HG02885 (cell line): ENCODE results near the gene MBNL1.

Source experiments
- ATAC-seq: cut with Tn5 transposase; IDR thresholded peaks from one replicate; pipeline ENCODE4 v1.9.1; 2021; ENCODE audit warnings: mild to moderate bottlenecking; ENCODE audit not compliant: unreplicated experiment, poor library complexity

The MBNL1 gene

DNA sequence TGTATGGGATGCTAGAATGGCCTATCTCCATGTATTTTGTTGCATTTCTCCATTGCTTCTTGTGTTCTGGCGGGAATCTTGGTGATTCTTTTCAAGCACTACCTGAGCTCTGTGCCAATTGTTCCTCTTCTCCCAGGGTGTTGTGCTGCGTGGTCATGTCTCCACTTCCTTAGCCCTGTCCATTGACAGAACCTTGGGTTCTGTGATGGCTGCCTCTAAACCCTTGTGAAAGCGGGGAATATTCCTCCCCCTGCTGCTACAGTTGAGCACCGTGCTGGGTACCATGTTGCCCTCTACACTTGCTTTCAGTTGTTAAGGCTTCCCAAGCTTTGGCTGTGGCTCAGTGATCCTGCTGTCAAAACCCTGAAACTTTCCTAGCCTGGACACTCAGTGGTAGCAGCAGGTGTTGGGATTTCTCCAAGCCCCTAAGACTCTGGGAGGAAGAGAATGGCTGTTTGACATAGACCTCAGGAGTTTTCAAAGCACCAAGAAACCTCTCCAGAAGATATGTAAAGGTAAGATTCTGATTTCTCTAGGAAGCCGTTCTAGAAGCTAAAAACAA lies 69.5 kb downstream of the MBNL1 start:
- ATAC-seq: no peak

DNA sequence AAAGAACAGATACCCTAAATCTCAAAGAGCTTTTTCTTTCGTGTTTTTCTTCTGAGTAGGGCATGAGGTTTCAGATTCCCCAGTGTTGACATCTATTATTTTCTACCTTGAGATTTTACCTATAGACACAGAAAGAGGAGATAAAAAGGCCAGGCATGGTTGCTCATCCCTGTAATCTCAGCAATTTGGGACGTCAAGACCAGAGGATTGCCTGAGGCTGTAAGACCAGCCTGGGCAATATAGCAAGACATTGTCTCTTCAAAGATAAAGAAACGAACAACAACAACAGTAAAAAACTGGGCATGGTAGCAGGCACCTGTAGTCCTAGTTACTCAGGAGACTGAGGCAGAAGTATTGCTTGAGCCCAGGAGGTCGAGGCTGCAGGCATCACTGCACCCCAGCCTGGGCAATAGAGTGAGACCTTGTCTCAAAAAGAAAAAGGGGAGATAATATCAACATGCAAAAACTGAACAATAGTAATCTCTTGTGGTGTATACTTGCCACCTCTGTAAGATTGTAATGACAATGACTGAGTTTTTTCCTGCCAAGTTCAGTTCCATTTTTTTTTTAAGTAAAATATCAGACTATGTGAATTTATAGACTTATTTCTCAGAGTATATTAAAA lies 71.3 kb downstream of the MBNL1 start:
- no peak for ATAC-seq

DNA sequence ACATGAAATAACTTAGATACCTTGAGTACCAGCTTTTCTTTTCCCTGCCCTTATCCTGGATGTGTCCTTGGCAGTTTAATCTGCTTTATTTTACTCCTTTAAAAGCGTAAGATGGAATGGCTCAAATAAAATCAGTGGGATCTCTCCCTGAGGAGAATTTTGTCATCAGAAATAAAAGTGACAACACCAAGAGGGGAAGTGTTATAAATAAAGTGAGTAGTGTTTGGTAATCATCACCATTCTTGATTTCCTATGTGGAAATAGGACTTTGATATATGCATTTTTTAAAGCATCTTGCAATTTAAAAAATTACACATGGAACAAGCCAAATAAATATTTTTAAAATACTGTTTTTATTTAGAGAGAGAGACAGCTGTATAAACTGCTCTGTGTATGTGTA lies 76.5 kb downstream of the MBNL1 start:
- no peak for ATAC-seq

DNA sequence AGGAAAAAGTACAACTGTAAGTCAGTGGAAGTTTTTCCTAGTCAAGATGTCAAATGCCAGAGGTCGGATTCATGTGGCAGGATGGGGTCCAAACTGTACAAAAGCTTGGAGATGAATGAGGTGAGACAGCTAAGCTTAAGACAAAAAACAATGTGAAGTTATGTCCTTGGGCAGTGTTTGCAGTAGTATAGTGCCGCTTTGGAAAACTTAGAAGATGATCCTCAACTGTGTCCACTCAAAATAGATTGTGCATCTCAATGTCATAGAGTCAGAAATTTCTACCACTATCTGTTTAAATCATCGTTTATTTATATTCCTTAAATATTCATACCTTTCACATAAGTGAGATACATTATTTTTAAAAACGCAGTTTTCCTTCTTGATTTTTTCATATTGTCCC lies 77.3 kb downstream of the MBNL1 start:
- ATAC-seq: no peak

GRCh38 chr3:152346740-152347139 lies 78.0 kb downstream of the MBNL1 start:
- ATAC-seq: no peak

DNA sequence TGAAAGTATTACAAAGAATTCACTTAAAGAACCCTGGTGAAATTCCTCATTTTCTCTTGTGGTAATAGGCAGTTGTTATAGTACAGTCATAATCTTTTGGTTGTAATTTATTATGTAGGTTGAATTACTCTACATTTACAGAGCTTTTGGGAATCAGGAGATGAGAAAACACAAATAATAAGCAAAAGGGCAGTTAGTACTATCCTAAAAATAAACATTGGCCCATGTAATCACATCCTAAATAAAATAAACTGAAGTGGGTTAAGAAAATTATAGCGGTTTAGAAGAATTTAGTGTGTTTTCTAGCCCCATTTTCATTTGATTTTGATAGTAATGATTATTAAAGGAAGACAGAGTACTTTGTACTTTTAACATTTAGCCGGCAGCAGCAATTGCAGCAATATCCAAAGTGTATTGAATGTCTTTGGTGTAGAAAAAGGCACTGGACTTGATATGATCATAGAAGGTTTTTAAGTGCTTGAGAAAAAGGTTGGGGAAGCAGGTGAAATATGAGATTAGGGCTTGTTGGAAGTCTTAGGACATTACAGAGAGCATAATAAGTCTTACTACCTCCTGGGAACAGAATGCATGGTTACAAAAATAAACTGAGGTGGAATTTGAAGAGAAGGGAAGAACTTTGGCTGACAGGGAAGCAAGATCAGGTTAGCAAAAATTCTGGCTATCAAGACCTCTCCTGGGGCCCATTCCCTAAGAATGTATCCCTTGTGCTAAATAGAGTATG lies 79.9 kb downstream of the MBNL1 start:
- no peak for ATAC-seq

DNA sequence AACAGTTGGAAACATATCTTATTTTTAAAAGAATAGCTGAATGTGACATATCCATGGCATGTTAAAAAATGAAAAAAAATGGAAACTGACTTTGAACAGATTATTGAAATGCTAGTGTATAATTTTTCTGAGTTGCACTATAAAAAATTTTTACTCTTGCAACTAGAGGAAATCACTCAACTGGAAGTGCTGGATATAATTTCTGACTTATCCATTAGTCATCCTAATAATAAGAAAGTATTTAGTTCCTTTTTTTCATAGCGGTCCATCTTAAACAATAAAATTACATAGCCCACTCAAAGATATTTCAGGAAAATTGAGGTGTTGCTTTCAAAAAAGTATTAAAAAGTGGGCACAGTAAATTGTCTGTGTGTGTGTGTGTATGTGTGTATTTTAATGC lies 80.7 kb downstream of the MBNL1 start:
- ATAC-seq: no peak

- ATAC-seq: no peak
Measured at GRCh38 chr3:152350139-152350538, 81.4 kb downstream of the MBNL1 start.

DNA sequence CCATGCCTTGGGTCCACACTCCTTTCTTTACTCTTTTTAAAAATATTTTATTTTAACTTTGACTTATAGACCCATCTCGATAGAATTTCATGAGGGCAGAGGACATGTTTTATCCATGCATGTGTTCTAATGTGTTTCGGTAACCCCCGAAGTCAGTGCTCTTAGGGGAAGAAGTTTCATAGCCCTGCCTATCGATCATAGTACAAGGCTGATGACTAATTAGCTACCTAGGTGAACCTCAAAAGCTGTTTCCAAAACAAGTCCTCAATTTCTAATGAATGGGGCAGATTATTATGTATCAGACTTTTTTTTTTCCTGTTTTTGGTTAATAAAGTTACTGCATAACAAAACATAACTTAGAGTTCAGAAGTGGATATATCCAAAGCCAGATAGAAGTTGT lies 82.0 kb downstream of the MBNL1 start:
- no peak for ATAC-seq

DNA sequence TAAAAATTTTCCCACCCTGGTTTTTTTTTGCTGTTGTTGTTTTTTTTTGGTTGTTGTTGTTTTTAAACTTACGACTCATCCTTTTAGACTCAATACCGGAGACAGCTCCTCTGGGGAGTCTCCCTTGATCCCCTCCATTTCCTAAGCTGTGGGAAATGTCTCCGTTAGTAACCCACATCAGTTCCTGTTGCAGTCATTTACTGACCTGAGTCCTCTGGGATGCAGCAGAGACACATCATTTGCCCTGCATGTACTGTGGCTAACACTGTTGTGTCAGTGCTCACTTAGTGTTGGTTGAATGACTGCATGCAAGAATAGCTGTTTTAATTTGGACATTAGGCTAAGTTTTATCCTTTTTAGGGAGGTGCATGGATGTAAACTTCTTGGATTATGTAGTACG lies 83.8 kb downstream of the MBNL1 start:
- peak; percentile 36 for ATAC-seq

- ATAC-seq: no peak
Measured at GRCh38 chr3:152353578-152353977, 84.8 kb downstream of the MBNL1 start.

- ATAC-seq: no peak
Measured at GRCh38 chr3:152355744-152356665, 87.3 kb downstream of the MBNL1 start.

DNA sequence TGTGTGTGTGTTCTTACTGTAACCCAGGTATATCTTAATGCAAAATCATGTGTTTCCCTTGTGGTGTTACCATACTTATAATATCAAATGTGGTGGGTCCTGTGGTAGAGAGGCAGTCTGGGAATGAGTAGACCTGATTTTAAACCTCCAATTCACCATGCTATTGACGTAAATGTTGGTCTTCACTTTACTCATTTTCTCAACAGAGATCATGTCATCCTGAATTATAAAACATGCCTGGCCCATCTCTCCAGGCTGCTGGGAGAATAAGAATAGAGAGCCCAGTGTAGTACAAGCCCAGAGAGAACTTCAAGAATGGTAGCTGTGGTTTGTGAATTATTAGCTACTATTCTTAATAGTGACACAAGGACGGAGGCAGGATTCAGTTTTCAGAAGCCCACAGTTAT lies 88.1 kb downstream of the MBNL1 start:
- ATAC-seq: peak; percentile 65

GRCh38 chr3:152357587-152357986 lies 88.9 kb downstream of the MBNL1 start:
- ATAC-seq: no peak

DNA sequence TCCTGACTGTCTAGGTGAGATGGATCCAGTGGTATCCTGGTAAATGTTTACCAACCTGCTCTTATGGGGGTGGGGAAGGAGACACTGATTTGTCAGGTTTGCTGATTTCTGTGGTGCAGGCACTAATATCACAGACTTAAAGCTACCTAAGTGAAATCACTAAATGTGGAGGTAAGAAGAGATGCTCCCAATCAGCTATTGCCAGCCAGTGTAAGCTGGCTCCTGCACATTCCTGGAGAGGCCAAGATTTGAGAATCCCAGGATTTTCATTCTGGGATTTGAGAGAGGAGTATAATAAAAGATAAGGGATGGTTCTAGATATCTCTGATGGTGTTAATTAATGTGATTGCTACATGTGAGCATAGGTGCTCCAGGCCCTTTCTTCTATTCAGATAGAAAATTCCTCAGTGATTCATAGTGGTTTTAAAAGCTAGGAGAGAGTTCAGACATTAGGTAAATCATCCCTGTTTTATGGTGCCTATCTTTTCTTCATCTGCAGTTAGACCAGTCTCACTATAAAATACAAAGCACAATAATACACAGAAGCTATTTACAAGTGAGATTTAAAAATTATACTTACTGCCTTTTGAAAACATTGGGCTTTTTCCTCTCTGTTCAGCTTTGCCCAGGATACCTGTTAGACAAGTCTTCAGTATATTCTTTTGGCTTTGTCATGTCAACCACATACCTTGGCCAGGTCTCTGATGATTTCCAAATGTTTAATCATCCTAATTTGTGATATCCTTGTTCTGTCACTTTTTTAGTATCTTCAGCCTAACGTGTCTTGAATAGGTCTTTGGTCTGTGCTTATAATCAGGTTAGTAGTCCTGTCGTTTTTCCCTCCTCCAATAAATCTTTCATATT lies 90.9 kb downstream of the MBNL1 start:
- ATAC-seq: no peak

- no peak for ATAC-seq
Measured at GRCh38 chr3:152360302-152360701, 91.6 kb downstream of the MBNL1 start.

- ATAC-seq: no peak
Measured at GRCh38 chr3:152360966-152361365, 92.2 kb downstream of the MBNL1 start.

DNA sequence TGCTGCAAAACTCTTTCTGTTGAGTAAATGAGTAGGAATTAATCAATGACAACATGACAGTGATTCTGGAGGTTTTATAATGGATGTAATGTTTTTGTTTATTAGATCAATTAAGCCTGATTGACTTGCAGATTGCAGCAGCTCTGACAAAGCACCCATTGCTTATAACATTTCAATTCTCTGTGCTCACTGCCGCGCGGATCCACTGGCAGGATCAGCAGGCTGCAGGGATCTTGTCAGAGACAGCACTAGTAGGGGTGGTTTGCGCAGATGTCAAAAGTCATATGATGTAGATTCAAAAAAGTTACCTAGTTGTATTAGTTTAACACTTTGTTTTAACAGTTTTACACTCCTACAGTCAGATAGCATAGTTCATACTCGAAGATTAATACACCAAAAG lies 93.4 kb downstream of the MBNL1 start:
- ATAC-seq: no peak

- ATAC-seq: no peak
Measured at GRCh38 chr3:152364237-152364636, 95.5 kb downstream of the MBNL1 start.

- ATAC-seq: no peak
Measured at GRCh38 chr3:152365126-152365525, 96.4 kb downstream of the MBNL1 start.
